LNCaP clone FGC (cell line): Measurements from ENCODE around the gene NMNAT3.

ENCODE experiments used
- DNase-seq: peaks from one replicate; pipeline ENCODE4 v3.0.0-alpha.2; 2011; ENCODE audit warnings: low read depth
- H3K4me3 ChIP-seq: 2 replicates; pipeline ENCODE4 v1.5.1; 2011; ENCODE audit warnings: mild to moderate bottlenecking, low read depth, low read length, control low read depth
- TF ChIP-seq, protein P1 (sequence below): IDR thresholded peaks from 2 replicates; pipeline ENCODE4 v1.5.1; 2012; ENCODE audit warnings: mild to moderate bottlenecking; ENCODE audit not compliant: control insufficient read depth, insufficient read depth; ENCODE audit errors: extremely low read depth

Gene NMNAT3

DNA sequence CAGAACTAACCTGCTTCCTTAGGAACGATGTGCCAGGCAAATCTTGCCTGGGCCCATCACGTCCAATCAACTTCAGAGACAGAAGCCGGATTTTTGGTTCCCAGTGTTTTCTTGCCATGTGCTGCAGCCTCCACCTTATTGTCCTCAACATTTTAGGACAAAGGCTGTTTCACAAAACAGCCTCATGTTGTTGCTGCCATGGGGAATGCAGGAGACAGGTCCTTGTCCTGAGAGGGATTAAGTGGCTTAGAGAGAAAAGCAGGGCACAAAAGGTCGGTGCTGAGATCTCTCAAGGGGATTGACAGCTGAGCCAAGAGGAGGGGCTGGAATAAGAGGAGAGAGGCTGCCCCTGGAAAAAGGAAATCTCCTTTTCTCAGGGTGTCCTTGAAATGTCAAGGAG lies 11.3 kb upstream of the NMNAT3 start:
- TF ChIP-seq, protein P1, sequence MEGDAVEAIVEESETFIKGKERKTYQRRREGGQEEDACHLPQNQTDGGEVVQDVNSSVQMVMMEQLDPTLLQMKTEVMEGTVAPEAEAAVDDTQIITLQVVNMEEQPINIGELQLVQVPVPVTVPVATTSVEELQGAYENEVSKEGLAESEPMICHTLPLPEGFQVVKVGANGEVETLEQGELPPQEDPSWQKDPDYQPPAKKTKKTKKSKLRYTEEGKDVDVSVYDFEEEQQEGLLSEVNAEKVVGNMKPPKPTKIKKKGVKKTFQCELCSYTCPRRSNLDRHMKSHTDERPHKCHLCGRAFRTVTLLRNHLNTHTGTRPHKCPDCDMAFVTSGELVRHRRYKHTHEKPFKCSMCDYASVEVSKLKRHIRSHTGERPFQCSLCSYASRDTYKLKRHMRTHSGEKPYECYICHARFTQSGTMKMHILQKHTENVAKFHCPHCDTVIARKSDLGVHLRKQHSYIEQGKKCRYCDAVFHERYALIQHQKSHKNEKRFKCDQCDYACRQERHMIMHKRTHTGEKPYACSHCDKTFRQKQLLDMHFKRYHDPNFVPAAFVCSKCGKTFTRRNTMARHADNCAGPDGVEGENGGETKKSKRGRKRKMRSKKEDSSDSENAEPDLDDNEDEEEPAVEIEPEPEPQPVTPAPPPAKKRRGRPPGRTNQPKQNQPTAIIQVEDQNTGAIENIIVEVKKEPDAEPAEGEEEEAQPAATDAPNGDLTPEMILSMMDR, result no peak
- DNase-seq, result no peak
- H3K4me3 ChIP-seq, result no peak overlapping the region

DNA sequence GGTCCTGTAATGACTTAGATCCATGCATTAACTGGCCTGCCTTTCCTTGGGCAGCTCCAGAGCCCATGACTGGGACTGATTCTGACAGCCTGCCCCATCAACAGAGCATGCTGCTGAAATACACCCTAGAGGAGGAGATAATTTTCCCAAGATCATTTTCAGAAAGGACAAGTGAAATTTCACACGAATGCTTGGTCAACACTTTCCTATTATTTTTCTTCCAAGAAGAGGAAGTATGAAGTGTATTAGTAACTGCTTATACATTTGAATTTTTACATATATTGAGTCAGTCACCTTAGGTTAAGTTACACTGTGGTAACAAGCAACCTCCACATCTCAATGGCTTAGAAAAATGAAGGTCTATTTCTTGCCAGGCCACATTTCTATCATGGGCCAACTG lies 9.7 kb upstream of the NMNAT3 start:
- no peak overlapping the region for H3K4me3 ChIP-seq
- no peak for DNase-seq
- TF ChIP-seq, protein P1, result no peak

DNA sequence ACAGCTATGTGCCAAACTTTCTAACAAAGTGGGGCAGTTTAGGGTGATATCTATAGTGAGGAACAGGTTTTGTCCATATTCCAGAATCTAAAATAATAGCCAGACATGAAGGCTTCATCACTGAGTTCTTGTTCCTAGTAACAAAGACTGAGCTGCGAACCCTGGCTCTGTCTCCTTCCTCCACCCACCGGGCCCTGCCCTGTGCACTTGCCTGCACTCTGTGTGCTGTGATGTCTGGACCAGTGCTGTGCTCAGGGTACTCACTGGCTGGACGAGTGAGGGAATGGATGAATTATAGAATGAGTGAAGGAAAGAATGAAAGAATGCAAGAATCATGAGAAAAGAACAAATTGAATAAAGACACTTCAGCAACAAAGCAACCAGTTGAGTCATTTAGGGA lies 8.9 kb upstream of the NMNAT3 start:
- TF ChIP-seq, protein P1, result no peak
- H3K4me3 ChIP-seq, result no peak overlapping the region
- no peak for DNase-seq

DNA sequence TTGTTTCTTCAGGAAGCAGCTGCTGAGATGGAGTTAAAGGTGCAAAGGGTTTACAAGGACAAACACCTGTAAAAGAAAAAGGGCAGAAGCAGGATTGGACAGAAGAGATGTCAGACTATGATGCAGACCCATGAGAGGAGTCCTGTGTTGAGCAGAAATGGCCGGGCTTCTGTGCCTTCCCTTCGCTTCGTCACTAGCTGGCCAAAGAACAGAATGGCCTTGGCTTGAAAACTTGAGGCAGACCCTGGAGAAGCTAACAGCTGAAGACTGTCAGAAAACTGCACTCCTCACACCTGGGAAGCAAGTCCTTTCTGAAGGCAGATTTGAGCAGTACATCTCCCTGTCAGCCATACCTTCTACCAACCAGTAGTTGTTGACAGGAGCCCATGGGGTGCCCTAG lies 8.4 kb upstream of the NMNAT3 start:
- no peak for DNase-seq
- H3K4me3 ChIP-seq, result no peak overlapping the region
- TF ChIP-seq, protein P1, result no peak

DNA sequence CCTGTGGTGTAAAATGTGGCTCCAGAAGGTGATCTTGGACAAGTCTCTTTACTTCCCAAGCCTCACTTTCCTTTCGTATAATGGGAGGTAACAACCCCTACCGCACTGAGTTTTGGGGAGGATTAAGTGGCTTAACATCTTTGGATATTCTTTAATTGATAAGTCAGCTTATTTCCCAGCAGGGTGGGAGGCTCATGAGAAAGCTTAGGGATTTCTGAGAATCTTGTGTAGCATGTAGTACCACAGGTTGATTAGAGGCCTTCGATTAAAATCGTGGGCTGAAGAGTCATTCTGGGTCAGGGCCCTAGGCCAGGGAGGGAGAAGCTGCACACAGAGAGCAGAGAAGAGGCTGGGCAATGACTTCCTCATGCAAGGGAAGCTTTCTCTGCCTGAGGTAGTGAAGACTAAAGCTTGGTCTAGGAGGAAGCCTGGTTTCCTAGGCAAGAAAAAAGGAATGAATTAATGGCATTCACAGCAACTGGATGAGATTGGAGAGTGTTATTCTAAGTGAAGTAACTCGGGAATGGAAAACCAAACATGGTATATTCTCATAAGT lies 1.5 kb upstream of the NMNAT3 start:
- DNase-seq, result no peak
- H3K4me3 ChIP-seq, result no peak overlapping the region
- TF ChIP-seq, protein P1, result no peak

DNA sequence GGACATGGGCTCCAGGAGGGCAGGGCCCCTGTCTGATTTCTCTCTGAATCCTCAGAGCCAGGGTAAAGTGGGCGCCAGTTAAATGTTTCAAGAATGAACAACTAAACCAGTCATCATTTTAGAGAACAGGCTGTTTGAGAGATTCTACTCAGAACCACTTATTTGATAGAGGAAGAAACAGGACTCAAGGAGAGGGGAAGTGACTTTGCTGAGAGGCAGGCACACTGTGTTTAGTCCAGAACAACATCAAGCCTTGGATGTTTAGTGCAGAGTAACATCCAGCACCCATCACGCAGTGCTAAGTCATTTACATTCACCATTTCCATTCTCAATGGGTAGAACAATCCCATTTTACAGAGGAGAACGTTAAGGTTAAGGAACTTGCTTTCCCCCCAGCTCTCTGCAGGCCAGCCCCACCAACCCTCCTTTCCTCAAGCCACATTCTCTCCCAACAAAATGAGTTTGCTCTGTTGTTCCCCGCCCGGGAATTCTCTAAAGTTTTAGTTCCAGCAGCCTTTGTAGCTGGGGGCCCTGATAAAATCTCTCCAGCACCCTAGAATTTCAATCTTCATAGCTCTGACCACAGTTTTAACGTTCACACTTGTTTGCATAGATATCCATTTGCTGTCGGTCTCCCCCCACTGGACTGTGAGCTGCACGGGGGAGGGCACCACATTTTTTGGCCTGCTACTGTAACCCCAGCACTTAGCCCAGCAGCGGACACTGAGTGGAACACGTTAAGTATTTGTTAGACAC lies 962 bp downstream of the NMNAT3 start:
- DNase-seq, result no peak
- TF ChIP-seq, protein P1, result no peak
- peak overlapping the region; percentile 66 for H3K4me3 ChIP-seq

DNA sequence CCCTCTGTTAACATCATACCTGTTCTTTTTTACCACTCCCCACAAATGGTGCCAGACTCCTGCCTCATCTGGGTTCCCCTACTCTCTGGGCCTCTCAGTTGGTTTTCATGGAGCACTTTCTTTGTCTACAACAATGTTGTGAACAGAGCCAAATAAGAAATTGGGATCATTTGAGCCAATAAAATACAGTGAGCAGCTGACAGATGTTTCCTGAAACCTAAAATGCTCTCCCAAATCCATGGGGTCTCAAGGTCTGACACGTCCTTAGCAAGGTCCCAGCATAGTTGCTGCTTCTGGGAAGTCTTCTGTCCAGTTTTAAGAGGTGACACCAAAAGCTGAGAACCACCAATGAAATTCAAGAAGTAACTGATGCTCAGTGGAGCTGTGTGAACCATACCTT lies 1.7 kb downstream of the NMNAT3 start:
- DNase-seq, result no peak
- no peak overlapping the region for H3K4me3 ChIP-seq
- TF ChIP-seq, protein P1, result no peak
